ENCODE measurements around the gene TMEM94.
"Not testable (repeated sequence)": the region's sequence is repeated elsewhere in the genome, so short reads cannot be mapped to it uniquely, and the experiment has no call there.

Gene TMEM94

DNA sequence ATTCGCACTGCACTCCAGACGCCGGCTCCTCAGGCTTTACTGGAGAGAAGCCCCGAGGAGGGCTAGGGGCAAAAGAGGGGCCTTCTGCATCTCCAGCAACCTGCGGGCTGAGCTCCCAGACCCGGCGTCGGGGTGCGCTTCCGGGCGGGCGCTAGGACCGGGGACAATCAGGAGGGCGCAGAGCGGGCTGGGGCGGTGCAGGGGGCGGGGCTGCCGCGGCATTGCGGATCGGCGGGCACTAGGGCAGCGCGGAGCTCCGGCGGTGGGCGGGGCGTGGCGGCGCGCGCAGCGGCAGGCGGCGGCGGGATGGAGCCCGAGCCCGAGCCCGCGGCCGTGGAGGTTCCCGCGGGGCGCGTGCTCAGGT lies 59.8 kb downstream of the TMEM94 start, which contains the start of gene TSEN54:
Gene TSEN54 (plus strand): TSS at position 274 of the 364 bp plus-strand sequence. CDS start 33 bp downstream, at position 307.
- peak within 1 kb of the TSS; percentile 89 for H3K27ac ChIP-seq

DNA sequence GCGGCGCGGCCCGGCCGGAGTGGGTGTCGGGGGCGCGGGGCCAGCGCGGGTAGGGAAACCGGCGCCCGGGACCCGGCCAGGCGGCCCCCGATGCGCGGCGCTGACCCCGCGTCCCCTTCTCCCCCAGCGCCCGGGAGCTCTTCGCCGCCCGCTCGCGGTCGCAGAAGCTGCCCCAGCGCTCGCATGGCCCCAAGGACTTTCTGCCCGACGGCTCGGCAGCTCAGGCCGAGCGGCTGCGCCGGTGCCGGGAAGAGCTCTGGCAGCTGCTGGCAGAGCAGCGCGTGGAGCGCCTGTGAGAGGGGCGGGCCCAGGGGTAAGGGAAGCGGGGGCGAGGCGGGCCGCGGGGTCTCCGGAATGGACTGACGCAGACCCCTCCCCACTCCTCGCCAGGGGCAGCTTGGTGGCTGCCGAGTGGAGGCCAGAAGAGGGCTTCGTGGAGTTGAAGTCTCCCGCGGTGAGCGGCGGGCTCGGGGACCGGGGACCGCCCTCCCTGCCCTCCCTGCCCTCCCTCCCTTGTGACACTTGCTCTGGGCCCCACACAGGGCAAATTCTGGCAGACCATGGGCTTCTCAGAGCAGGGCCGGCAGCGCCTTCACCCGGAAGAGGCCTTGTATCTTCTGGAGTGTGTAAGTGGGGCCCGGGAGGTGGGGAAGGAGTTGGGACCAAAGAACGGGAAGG lies 60.3 kb downstream of the TMEM94 start:
- peak overlapping the region; percentile 89 for H3K27ac ChIP-seq
- TF ChIP-seq, protein P1, sequence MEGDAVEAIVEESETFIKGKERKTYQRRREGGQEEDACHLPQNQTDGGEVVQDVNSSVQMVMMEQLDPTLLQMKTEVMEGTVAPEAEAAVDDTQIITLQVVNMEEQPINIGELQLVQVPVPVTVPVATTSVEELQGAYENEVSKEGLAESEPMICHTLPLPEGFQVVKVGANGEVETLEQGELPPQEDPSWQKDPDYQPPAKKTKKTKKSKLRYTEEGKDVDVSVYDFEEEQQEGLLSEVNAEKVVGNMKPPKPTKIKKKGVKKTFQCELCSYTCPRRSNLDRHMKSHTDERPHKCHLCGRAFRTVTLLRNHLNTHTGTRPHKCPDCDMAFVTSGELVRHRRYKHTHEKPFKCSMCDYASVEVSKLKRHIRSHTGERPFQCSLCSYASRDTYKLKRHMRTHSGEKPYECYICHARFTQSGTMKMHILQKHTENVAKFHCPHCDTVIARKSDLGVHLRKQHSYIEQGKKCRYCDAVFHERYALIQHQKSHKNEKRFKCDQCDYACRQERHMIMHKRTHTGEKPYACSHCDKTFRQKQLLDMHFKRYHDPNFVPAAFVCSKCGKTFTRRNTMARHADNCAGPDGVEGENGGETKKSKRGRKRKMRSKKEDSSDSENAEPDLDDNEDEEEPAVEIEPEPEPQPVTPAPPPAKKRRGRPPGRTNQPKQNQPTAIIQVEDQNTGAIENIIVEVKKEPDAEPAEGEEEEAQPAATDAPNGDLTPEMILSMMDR (conservative IDR thresholded peaks at IDR 0.05) = no peak
- peak; percentile 46 for TF ChIP-seq ZFX (IDR thresholded peaks at IDR 0.05)

More for the DNA sequence above, 59.8 kb downstream of the TMEM94 start, which contains the start of gene TSEN54:
- no peak for TF ChIP-seq ZFX (IDR thresholded peaks at IDR 0.05)
- TF ChIP-seq, protein P1 (conservative IDR thresholded peaks at IDR 0.05) = no peak

DNA sequence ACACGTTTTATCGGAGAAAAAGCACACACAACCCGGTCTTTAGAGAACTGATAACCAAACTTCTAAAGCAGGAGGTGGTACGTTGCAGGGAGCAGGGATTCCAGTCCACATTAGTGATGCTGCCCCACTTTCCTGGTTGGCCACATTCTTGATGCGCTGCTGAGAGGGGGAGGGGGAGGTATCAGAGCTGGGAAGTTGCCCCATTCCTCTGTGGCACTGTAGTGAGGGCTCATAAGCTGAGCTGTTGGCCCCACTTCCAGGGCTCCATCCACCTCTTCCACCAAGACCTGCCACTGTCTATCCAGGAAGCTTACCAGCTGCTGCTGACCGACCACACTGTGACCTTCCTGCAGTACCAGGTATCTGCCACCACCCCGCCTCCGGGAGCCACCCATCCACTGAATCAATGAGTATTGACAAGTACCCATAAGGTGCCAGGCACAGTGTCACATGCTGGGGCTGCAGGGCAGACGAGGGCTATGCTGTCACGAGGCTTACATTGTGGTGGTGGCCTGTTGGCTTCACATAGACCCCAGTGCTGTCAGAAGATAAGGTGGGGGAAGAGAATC lies 60.9 kb downstream of the TMEM94 start:
- peak overlapping the region; percentile 89 for H3K27ac ChIP-seq
- no peak for TF ChIP-seq ZFX (IDR thresholded peaks at IDR 0.05)
- TF ChIP-seq, protein P1 (conservative IDR thresholded peaks at IDR 0.05) = peak; percentile 34; the same call in 1 of the 2 replicates

DNA sequence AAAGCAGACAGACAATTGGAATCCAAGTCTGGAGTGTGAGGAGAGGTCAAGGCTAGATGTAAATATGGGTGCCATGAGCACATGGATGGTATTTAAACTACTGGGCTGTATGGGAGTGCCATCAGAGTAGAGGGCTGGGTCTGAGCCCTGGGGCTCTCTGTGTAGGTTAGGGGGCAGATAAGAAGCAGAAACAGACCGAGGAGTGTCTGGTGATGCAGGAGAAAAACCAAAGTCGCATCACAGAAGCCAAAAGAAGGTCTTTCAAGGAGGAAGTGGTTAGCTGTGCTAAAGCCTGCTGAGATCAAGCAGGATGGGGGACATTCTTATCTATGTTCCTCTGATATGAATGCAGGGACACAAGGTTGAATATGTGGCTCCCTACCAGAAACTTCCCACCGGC lies 61.8 kb downstream of the TMEM94 start:
- H3K27ac ChIP-seq = no peak overlapping the region
- TF ChIP-seq ZFX (IDR thresholded peaks at IDR 0.05) = no peak
- TF ChIP-seq, protein P1 (conservative IDR thresholded peaks at IDR 0.05) = no peak

DNA sequence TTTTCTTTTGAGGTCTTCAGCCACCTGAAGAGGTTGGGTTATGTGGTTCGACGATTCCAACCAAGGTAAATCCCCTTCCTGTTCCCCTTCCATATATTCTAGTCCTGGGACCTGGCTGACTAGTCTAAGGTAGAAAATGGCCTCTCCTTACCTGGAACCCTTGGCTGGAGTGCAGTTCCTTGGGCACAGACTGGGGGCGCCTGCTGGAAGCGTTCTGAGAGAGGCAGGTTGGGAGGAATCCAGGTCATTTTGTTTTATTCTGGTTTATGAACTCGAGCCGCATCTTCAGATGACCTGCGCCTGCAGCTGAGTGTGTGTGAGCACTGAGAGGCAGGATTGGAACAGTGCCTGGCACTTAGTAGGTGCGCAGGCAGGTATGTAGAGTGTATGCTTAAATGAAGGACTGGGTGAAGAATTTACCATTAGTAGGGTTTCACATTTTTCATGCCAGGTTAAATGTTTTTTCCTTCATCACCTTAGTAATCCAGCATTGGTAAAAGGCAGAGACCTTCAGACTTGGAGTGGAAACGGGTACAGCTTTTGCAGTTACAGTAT lies 62.6 kb downstream of the TMEM94 start:
- TF ChIP-seq, protein P1 (conservative IDR thresholded peaks at IDR 0.05) = no peak; the same call in 1 of the 2 replicates
- TF ChIP-seq ZFX (IDR thresholded peaks at IDR 0.05) = no peak
- no peak overlapping the region for H3K27ac ChIP-seq

DNA sequence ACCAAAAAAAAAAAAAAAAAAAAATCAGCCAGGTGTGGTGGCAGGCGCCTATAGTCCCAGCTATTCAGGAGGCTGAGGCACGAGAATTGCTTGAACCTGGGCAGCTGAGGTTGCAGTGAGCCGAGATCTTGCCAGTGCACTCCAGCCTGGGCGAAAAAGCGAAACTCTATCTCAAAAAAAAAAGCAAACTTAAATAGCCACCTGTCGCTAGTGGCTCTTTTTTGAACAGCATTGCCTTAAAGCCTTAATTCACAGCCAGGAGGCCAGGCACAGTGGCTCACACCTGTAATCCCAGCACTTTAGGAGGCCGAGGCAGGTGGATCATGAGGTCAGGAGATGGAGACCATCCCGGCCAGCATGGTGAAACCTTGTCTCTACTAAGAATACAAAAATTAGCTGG lies 64.0 kb downstream of the TMEM94 start:
- H3K27ac ChIP-seq = not testable (repeated sequence)

DNA sequence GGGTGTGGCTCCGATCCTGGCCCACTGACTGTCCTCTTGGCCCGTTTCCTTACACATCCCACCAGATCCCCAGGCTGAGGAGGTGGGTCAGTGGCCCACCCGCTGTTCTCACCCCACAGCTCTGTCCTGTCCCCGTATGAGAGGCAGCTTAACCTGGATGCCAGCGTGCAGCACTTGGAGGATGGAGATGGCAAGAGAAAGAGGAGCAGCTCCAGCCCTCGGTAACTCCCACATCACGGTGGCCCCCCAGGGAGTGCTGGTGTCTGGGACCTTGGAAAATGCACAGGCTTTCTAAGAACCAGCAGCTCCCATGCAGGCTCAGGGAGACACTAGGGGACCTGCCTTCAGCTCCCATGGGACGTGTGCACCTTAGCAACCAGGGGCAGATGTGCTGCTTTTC lies 64.9 kb downstream of the TMEM94 start:
- no peak overlapping the region for H3K27ac ChIP-seq
- no peak for TF ChIP-seq ZFX (IDR thresholded peaks at IDR 0.05)
- TF ChIP-seq, protein P1 (conservative IDR thresholded peaks at IDR 0.05) = no peak

Measured in C4-2B (cell line).